ENCODE measurements around the gene TTLL6. TPM values are rescaled to one million over a fixed set of nuclear protein-coding genes. Genes with fewer than 3 reads are reported as not detected.

TTLL6 gene
- total and polyA plus RNA-seq, 2 of the 8 experiments (the other 6 are each of a cell fraction or from before 2014, with no cell fraction given), result 2.6 to 4.3 TPM

DNA sequence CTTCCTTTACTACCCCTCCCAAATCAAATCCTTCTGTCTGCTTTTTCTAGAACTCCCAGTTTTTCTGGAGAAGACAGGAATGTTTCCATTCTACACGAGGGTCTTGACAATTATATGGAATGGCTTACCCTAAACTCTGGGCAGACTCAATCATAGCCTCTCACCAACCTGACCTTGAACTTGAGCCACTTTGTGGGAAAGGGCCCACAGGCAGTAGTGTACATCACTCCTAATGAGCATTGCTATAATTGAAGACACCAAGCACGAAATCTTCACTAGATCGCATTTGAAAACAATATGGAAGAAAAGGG is 86.8 kb downstream of the TTLL6 start:
- no peak overlapping the region for H2AK5ac ChIP-seq (ENCODE audit: low read depth, low read length)
- H3K4ac ChIP-seq (replicated peaks; ENCODE audit: insufficient read length, low read depth, low read length), result no peak overlapping the region
- H3K27ac ChIP-seq (ENCODE audit: low read depth, low read length), result no peak overlapping the region
- no peak overlapping the region for H2AFZ ChIP-seq (ENCODE audit: low read length)
- H3K4me1 ChIP-seq (replicated peaks in 1 of 4; ENCODE audit: control insufficient read depth in 3 of 4, insufficient read depth in 4 of 4, low read length in 3 of 4), result peaks cover 0 to 9% (median 4%) of the 10 kb centered on the region in 4 experiments; a peak in 4 of 7 replicates
- no peak overlapping the region for H4K5ac ChIP-seq (ENCODE audit: insufficient read length, low read depth, low read length)
- ChIA-PET CTCF (ENCODE audit: partially characterized antibody) (interaction anchor here (1.2 to 13.5 kb wide), 3 partner anchors 8 to 75 kb away, joined by 3 to 147 read pairs (median 12); no protein-coding TSS in a partner anchor), POLR2A (ENCODE audit: partially characterized antibody) (interaction anchor here (1.8 kb wide), 1 partner anchor 10 kb away, joined by 9 read pairs; no protein-coding TSS in a partner anchor)
- no peak overlapping the region for H3K18ac ChIP-seq (ENCODE audit: extremely low read depth, low read length)
- H2BK5ac ChIP-seq (ENCODE audit: low read depth, low read length), result no peak overlapping the region
- H3K14ac ChIP-seq (ENCODE audit: insufficient read length), result no peak overlapping the region
- H3K4me2 ChIP-seq (ENCODE audit: insufficient read depth in 1 of 2, low read depth in 2 of 2, low read length in 2 of 2), result no peak overlapping the region; a peak in 1 of 4 replicates
- no peak overlapping the region for H3K23ac ChIP-seq (ENCODE audit: insufficient read length)
- no peaks in the 10 kb centered on the region for H3K79me2 ChIP-seq (ENCODE audit: control insufficient read depth in 1 of 2, insufficient read depth in 2 of 2, low read length in 2 of 2)
- H3K56ac ChIP-seq (replicated peaks; ENCODE audit: insufficient read length, low read depth, low read length), result no peak overlapping the region
- H4K8ac ChIP-seq (ENCODE audit: extremely low read depth, insufficient read depth, low read length), result no peak overlapping the region
- no peak overlapping the region for H2BK120ac ChIP-seq (replicated peaks; ENCODE audit: low read depth, low read length)
- H3K9me3 ChIP-seq (ENCODE audit: insufficient read depth in 2 of 2, low read depth in 1 of 2, low read length in 1 of 2), result no peaks in the 10 kb centered on the region
- H3K27me3 ChIP-seq (replicated peaks in 1 of 4; ENCODE audit: control insufficient read depth in 3 of 4, extremely low read depth in 1 of 4, insufficient read depth in 3 of 4, low read length in 3 of 4), result peaks cover 91 to 100% (median 100%) of the 10 kb centered on the region in 4 experiments
- no peaks in the 10 kb centered on the region for H3K23me2 ChIP-seq (ENCODE audit: low read depth, low read length)
- no peak overlapping the region for H3K9ac ChIP-seq (replicated peaks in 1 of 4; ENCODE audit: extremely low read depth in 1 of 4, low read depth in 3 of 4, low read length in 3 of 4)
- no peak overlapping the region for H4K91ac ChIP-seq (replicated peaks; ENCODE audit: insufficient read length, low read length)
- no peak overlapping the region for H2BK15ac ChIP-seq (ENCODE audit: low read length)
- H2BK12ac ChIP-seq (ENCODE audit: low read depth, low read length), result no peak overlapping the region
- no peak for FAIRE-seq
- H4K20me1 ChIP-seq (replicated peaks in 1 of 2; ENCODE audit: control insufficient read depth in 1 of 2, insufficient read depth in 2 of 2, low read length in 2 of 2), result peaks cover 17 to 40% of the 10 kb centered on the region in 2 experiments
- no peak for DNase-seq (ENCODE audit: low read depth in 1 of 2, low spot score in 2 of 2)
- H2BK20ac ChIP-seq (ENCODE audit: low read length), result no peak overlapping the region
- TF ChIP-seq EZH2 (IDR thresholded peaks at IDR 0.05; ENCODE audit: low read depth, low read length, severe bottlenecking), result peak; percentile 51
- no peak for TF ChIP-seq SIX5 (IDR thresholded peaks at IDR 0.05; ENCODE audit: low read depth, low read length)
- no peak overlapping the region for H3K4me3 ChIP-seq (ENCODE audit: extremely low read depth in 1 of 4, insufficient read depth in 2 of 4, low read depth in 3 of 4, low read length in 4 of 4)
- WGBS, 2 experiments (ENCODE audit: extremely low coverage in 1 of 2, insufficient coverage in 1 of 2, insufficient read length in 1 of 2, insufficient replicate concordance in 2 of 2, low coverage in 1 of 2, low lambda C conversion rate in 2 of 2, missing lambda C conversion rate in 1 of 2), result 57% methylated on average over 3 of the region's 3 CpGs; no CpG with 5 or more reads in 1 of the 2 experiments
- peaks cover 0 to 5% (median 0%) of the 10 kb centered on the region in 4 experiments; a peak in 1 of 8 replicates for H3K36me3 ChIP-seq (ENCODE audit: control insufficient read depth in 2 of 4, insufficient read depth in 4 of 4, low read length in 3 of 4)
- no peaks in the 10 kb centered on the region; the same call in 1 of the 2 replicates for H3K79me1 ChIP-seq (ENCODE audit: low read depth, low read length)
